Caco-2 (cell line): ENCODE data around the gene TEX14. TPM values are rescaled to one million over a fixed set of nuclear protein-coding genes. Genes with fewer than 3 reads are reported as not detected.

Experiments used
- BruUV-seq: library from RNA; stranded (reverse); fragments of 400-500 nt; replicated peaks from 2 replicates; lab custom pipeline; 2021; lab: Mats Ljungman, UMichigan
- CTCF ChIA-PET: fragments of 300-600 bp; sonication (Branson Sonifier 250); formaldehyde crosslinking; loops from one replicate; lab custom pipeline; 2022; ENCODE audit warnings: antibody characterized with exemption; lab: Charles Lee
- POLR2A ChIA-PET: fragments of 300-600 bp; sonication (Branson Sonifier 250); formaldehyde crosslinking; loops from one replicate; lab custom pipeline; 2022; ENCODE audit warnings: antibody characterized with exemption; lab: Charles Lee
- DNase-seq, 2 experiments: peaks; one replicate each; pipeline versions ENCODE4 v3.0.0 to v3.0.0-alpha.2; 2020 to 2022
- H3K27me3 ChIP-seq: replicated peaks from 2 replicates; pipeline ENCODE4 v1.6.0; 2011; ENCODE audit warnings: low read length; ENCODE audit not compliant: control insufficient read depth, insufficient read depth
- H3K36me3 ChIP-seq: 2 replicates; pipeline ENCODE4 v1.5.1; 2011; ENCODE audit warnings: low read length; ENCODE audit not compliant: control insufficient read depth, insufficient read depth
- H3K4me1 ChIP-seq: fragments of 250-450 bp; sonication (Bioruptor Pico); 2 replicates; pipeline ENCODE4 v1.5.1; 2020; ENCODE audit warnings: mild to moderate bottlenecking
- H3K4me3 ChIP-seq: 2 replicates; pipeline ENCODE4 v1.5.1; 2011; ENCODE audit warnings: low read depth, mild to moderate bottlenecking, control low read depth, low read length
- H3K9me3 ChIP-seq: fragments of 250-450 bp; sonication (Bioruptor Pico); 2 replicates; pipeline ENCODE4 v1.5.1; 2020; ENCODE audit warnings: mild to moderate bottlenecking, moderate library complexity
- H3K27ac Mint-ChIP-seq: one replicate; pipeline ENCODE4 v1.8.0; 2022; ENCODE audit warnings: mixed read lengths; ENCODE audit not compliant: unreplicated experiment
- H3K27me3 Mint-ChIP-seq: one replicate; pipeline ENCODE4 v1.8.0; 2022; ENCODE audit warnings: mixed read lengths; ENCODE audit not compliant: insufficient read depth, unreplicated experiment
- H3K36me3 Mint-ChIP-seq: one replicate; pipeline ENCODE4 v1.8.0; 2022; ENCODE audit warnings: mild to moderate bottlenecking, mixed read lengths; ENCODE audit not compliant: insufficient read depth, unreplicated experiment
- H3K4me1 Mint-ChIP-seq: one replicate; pipeline ENCODE4 v1.8.0; 2022; ENCODE audit warnings: low read depth, mixed read lengths; ENCODE audit not compliant: unreplicated experiment
- H3K4me3 Mint-ChIP-seq: one replicate; pipeline ENCODE4 v1.8.0; 2022; ENCODE audit warnings: mild to moderate bottlenecking, moderate library complexity, mixed read lengths; ENCODE audit not compliant: unreplicated experiment
- H3K9me3 Mint-ChIP-seq: one replicate; pipeline ENCODE4 v1.8.0; 2022; ENCODE audit warnings: mixed read lengths; ENCODE audit not compliant: unreplicated experiment
- CTCF ChIP-seq, 2 experiments: fragments of 200-600 bp in 1 of 2; IDR thresholded peaks; 1 replicate in 1 of 2; 2 replicates in 1 of 2; pipeline versions ENCODE4 v1.5.1 to v1.8.0; 2011 to 2022; ENCODE audit warnings: antibody characterized with exemption in 1 of 2, control low read depth in 1 of 2, inconsistent platforms in 1 of 2, low read depth in 1 of 2, low read length in 1 of 2, mild to moderate bottlenecking in 1 of 2, moderate library complexity in 1 of 2; ENCODE audit not compliant: insufficient read depth in 1 of 2, severe bottlenecking in 1 of 2, unreplicated experiment in 1 of 2
- intact Hi-C: fragments of 100-400 bp; cut with micrococcal nuclease; formaldehyde crosslinking; loops from one replicate; pipeline ENCODE4 v1.10.0; 2022; ENCODE audit not compliant: unreplicated experiment
- total RNA-seq: library from RNA; stranded (reverse); gene quantifications from 2 replicates; pipeline ENCODE4 v1.2.3, GENCODE V29; 2022

Gene TEX14
- total RNA-seq, 1 experiment from 2014 or later = 0.54 TPM

GRCh38 chr17:58516644-58517377 lies 175.0 kb downstream of the TEX14 start:
- CTCF ChIA-PET = interaction anchor here (1.6 kb wide), 1 partner anchor 18 kb away, joined by 3 read pairs; no protein-coding TSS in a partner anchor
- BruUV-seq = no TSS peak
- peaks cover 30% of the 10 kb centered on the region for H3K36me3 Mint-ChIP-seq
- Histone ChIP-seq H3K9me3 (no peaks in the 10 kb centered on the region), H3K4me3 (peak overlapping the region; percentile 62), H3K4me1 (0 out of 2 replicates have a peak, but pooled peaks cover 16% of the 10 kb centered on the region), H3K27me3 (no peaks in the 10 kb centered on the region), H3K36me3 (no peaks in the 10 kb centered on the region)
- peaks cover 29% of the 10 kb centered on the region for H3K4me1 Mint-ChIP-seq
- intact Hi-C loops = loop anchor here (5.0 to 10.0 kb wide), 2 partner anchors 590 to 708 kb away; partner anchors contain the start of genes GDPD1 and TRIM37
- no peaks in the 10 kb centered on the region for H3K27me3 Mint-ChIP-seq
- H3K27ac Mint-ChIP-seq = peak overlapping the region; percentile 95
- TF ChIP-seq CTCF (IDR thresholded peaks at IDR 0.05; ENCODE audit: insufficient read depth in 1 of 2, low read depth in 1 of 2, low read length in 1 of 2, severe bottlenecking in 1 of 2, unreplicated experiment in 1 of 2) = no peak
- POLR2A ChIA-PET = interaction anchor here (2.9 kb wide), 1 partner anchor 115 kb away, joined by 41 read pairs; no protein-coding TSS in a partner anchor
- DNase-seq = peak; percentile 37 to 61
- no peaks in the 10 kb centered on the region for H3K9me3 Mint-ChIP-seq
- H3K4me3 Mint-ChIP-seq = peak overlapping the region; percentile 96

- Mint-ChIP-seq H3K27ac (peak overlapping the region; percentile 21), H3K4me1 (peaks cover 34% of the 10 kb centered on the region), H3K4me3 (peak overlapping the region; percentile 85), H3K36me3 (peaks cover 45% of the 10 kb centered on the region), H3K27me3 (no peaks in the 10 kb centered on the region), H3K9me3 (no peaks in the 10 kb centered on the region)
- no peak for TF ChIP-seq CTCF (IDR thresholded peaks at IDR 0.05; ENCODE audit: insufficient read depth in 1 of 2, low read depth in 1 of 2, low read length in 1 of 2, severe bottlenecking in 1 of 2, unreplicated experiment in 1 of 2)
- intact Hi-C loops = loop anchor here (5.0 to 10.0 kb wide), 2 partner anchors 592 to 710 kb away; partner anchors contain the start of genes GDPD1 and TRIM37
- DNase-seq = no peak
- H3K9me3 ChIP-seq = no peaks in the 10 kb centered on the region
- CTCF ChIA-PET = interaction anchor here (0.6 to 1.6 kb wide), 7 partner anchors 21 to 480 kb away, joined by 3 to 6 read pairs (median 3); no protein-coding TSS in a partner anchor
- 0 out of 2 replicates have a peak, but pooled peaks cover 16% of the 10 kb centered on the region for H3K4me1 ChIP-seq
- no peaks in the 10 kb centered on the region for H3K27me3 ChIP-seq
- H3K4me3 ChIP-seq = no peak overlapping the region
- TSS peak; percentile 6 for BruUV-seq
- POLR2A ChIA-PET = interaction anchor here (0.6 to 0.9 kb wide), 4 partner anchors 18 to 145 kb away, joined by 3 to 9 read pairs (median 3); no protein-coding TSS in a partner anchor
- H3K36me3 ChIP-seq = peaks cover 3% of the 10 kb centered on the region
These were observed 176.6 kb downstream of the TEX14 start for GRCh38 chr17:58515286-58515685.

GRCh38 chr17:58514770-58515157 lies 177.1 kb downstream of the TEX14 start:
- Mint-ChIP-seq H3K27me3 (no peaks in the 10 kb centered on the region), H3K36me3 (peaks cover 50% of the 10 kb centered on the region), H3K4me1 (peaks cover 34% of the 10 kb centered on the region), H3K4me3 (peak overlapping the region; percentile 85), H3K27ac (peak overlapping the region; percentile 21), H3K9me3 (no peaks in the 10 kb centered on the region)
- Histone ChIP-seq H3K36me3 (peaks cover 4% of the 10 kb centered on the region), H3K27me3 (no peaks in the 10 kb centered on the region), H3K9me3 (no peaks in the 10 kb centered on the region), H3K4me1 (0 out of 2 replicates have a peak, but pooled peaks cover 16% of the 10 kb centered on the region), H3K4me3 (peak overlapping the region; percentile 80)
- ChIA-PET POLR2A (interaction anchor here (0.6 to 0.9 kb wide), 4 partner anchors 17 to 513 kb away, joined by 3 to 9 read pairs (median 3); no protein-coding TSS in a partner anchor), CTCF (interaction anchor here (0.6 to 1.6 kb wide), 6 partner anchors 22 to 480 kb away, joined by 3 to 6 read pairs (median 4); no protein-coding TSS in a partner anchor)
- no peak for TF ChIP-seq CTCF (IDR thresholded peaks at IDR 0.05; ENCODE audit: insufficient read depth in 1 of 2, low read depth in 1 of 2, low read length in 1 of 2, severe bottlenecking in 1 of 2, unreplicated experiment in 1 of 2)
- intact Hi-C loops = loop anchor here (1.0 to 10.0 kb wide), 3 partner anchors 26 to 710 kb away; partner anchors contain the start of genes GDPD1, HSF5 and TRIM37
- no peak for DNase-seq
- no TSS peak for BruUV-seq
